GM23338 (cell line): ENCODE results near the gene MARVELD3.

Experiments
- CREB1 ChIP-seq: fragments of 250-450 bp; sonication (Bioruptor Pico); IDR thresholded peaks from 2 replicates; pipeline ENCODE4 v1.5.0; 2020; ENCODE audit warnings: low read depth, mild to moderate bottlenecking, moderate library complexity
- CTCF ChIP-seq, 2 experiments: fragments of 200-600 bp in 1 of 2; sonication (generic) in 1 of 2; conservative IDR thresholded peaks; 2 replicates each; pipeline versions ENCODE4 v1.5.1 to v1.6.1; 2016 to 2017; ENCODE audit warnings: antibody characterized with exemption in 2 of 2, low read depth in 2 of 2, mild to moderate bottlenecking in 2 of 2, moderate library complexity in 1 of 2
- EZH2 ChIP-seq: fragments of 200-600 bp; sonication (generic); IDR thresholded peaks from one replicate; pipeline ENCODE4 v1.8.0; 2017; ENCODE audit warnings: antibody characterized with exemption, mild to moderate bottlenecking, low read depth; ENCODE audit not compliant: unreplicated experiment
- EZH2phosphoT487 ChIP-seq: fragments of 200-600 bp; sonication (generic); IDR thresholded peaks from one replicate; pipeline ENCODE4 v1.8.1; 2018; ENCODE audit warnings: antibody characterized with exemption; ENCODE audit not compliant: unreplicated experiment
- JUNB ChIP-seq: IDR thresholded peaks from one replicate; pipeline ENCODE4 v1.6.1; 2016; ENCODE audit warnings: antibody characterized with exemption; ENCODE audit not compliant: unreplicated experiment
- NANOG ChIP-seq: IDR thresholded peaks from 2 replicates; pipeline ENCODE4 v1.6.1; 2016; ENCODE audit warnings: antibody characterized with exemption, borderline replicate concordance
- POLR2AphosphoS5 ChIP-seq: IDR thresholded peaks from 2 replicates; pipeline ENCODE4 v1.6.1; 2016; ENCODE audit warnings: antibody characterized with exemption, low read depth
- REST ChIP-seq: IDR thresholded peaks from one replicate; pipeline ENCODE4 v1.6.1; 2018; ENCODE audit warnings: antibody characterized with exemption; ENCODE audit not compliant: unreplicated experiment
- STAT1 ChIP-seq: IDR thresholded peaks from one replicate; pipeline ENCODE4 v1.6.1; 2016; ENCODE audit warnings: antibody characterized with exemption; ENCODE audit not compliant: unreplicated experiment

GRCh38 chr16:71676236-71676635 is 50.3 kb downstream of the MARVELD3 start:
- TF ChIP-seq CTCF (conservative IDR thresholded peaks at IDR 0.05; ENCODE audit: low read depth in 2 of 2) (no peak), POLR2AphosphoS5 (no peak), JUNB (no peak), EZH2phosphoT487 (no peak), EZH2 (no peak), STAT1 (no peak), CREB1 (no peak), REST (no peak), NANOG (no peak)
